HK-2 (cell line): ENCODE data around the gene NDUFA3.

Experiments used
- DNase-seq: peaks from one replicate; pipeline ENCODE4 v3.0.0-alpha.2; 2018; ENCODE audit not compliant: unreplicated experiment

NDUFA3 gene

DNA sequence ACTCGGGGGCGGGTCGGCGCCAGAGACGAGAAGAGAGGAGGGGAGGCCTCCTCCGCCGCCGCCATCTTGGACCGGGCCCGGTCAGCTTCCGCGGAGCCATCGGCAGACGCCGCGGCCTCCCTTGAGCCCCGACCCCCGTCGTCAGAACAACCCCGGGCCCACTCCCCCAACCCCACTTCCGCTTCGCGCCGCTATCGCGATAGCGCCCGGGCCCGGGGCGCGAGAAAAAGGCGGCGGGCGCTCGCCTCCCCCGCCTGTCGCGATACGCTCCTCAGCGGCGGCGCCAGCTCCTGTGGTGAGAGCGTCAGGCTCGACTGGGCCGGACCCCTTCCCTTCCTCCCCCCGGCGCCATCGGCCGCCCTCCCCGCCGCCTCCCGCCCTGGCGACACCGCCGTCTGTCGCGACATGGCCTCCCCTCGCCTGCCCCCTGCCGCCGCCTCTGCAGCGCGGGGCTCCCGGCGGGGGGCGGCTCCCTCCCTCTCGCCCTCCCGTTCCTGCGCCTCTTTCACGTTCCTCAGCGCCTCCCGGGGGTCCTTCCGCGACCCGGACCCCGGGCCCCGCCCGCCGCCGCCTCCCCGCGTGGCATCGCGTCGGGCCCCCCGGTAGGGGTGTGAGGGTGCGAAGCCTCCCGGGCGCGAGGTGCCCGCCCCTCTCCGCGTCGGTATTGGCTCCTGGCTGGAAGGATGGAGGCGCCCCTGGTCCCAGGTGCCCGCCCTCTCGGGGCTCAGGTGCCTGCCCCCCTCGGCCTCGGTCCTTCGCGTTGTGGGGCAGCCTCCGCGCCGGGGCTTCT lies 35.2 kb downstream of the NDUFA3 start, which contains the start of gene CNOT3:
Gene CNOT3 (plus strand): TSS at position 64 of the 790 bp plus-strand sequence. CDS start 5,217 bp downstream, outside the sequence.
- DNase-seq, result no peak

DNA sequence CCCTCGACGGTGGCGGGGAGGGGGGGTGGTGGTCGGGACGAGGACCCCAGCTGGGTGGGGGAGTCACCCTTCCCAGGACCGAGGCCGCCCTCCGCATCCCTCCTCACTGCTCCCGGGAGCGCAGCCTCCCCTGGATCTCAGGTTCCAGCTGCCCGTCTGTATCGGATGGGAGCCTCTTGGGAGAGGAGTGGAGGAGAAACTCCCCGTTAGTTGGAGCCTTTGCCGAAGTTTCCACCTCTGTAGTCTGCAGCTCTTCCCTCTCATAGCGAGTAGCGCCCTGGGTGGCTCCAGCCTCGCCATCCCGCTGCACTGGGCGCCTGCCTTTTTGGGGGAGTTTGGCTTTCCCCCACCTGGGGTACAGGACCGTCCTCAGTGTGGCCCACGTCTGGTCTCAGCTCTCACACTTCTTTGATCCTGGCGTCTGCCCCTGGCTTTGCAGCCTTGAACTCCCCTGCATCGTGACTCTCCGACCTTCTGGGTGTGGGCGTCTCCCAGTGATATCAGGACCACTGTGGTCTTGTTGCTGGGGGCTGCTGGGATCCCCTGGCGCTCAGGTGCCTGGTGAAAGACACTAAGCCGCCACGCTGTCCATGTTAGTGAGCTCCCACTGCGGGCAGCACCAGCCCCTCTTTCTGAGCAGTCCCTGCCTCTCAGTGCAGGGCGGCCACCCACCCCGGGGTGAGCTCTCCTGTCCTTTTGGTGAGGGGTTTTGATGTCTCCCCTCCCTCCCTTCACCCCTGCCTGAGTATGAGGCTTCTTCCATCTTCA lies 36.0 kb downstream of the NDUFA3 start:
- DNase-seq, result no peak

DNA sequence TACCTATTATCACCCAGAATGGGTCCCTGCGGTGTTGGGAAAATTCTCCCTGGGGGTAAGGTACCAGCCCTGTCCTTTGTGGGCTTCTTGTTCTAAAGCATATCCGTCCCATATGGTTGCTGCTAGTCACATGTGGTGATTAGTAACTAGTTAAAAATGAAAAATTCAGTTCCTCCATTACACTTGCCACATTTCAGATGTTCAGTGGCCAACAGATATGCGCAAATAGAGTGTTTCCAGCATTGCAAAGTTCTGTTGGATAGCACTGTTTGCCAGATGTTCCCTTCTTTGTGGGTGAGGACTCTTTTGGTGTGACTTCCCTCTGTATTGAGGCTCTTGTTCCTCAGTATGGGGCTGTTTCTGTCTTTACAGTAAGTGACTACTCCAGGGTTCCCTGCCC lies 38.7 kb downstream of the NDUFA3 start:
- DNase-seq, result no peak

DNA sequence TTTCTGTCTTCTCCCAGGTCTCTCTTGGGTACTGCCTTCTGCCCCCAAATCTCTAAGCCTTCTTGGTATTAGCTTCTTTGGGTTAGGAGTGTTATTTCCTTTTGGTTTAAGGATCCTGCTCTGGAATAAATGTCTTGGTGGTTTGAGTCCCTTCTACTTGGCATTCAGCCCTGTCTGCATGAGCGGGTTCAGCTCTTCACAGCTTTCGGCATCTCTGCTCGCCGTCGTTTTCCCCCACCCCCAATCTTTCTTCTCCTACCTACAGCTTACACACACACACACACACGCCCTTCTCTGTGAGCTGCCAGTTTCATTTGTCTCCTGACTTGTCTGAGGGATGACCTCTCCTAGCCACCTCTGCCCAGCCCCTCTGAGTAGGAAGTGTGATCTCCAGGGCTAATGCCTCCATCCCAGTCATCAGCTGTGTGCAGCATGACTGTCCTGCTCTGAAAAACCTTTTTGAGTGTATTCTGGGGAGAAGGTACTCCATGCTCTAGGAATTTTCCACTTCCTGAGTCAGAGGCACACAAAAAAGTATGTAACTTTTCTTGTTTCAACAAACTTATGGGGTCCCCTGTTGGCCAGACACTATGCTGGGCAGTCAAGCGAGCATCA lies 39.6 kb downstream of the NDUFA3 start:
- no peak for DNase-seq

DNA sequence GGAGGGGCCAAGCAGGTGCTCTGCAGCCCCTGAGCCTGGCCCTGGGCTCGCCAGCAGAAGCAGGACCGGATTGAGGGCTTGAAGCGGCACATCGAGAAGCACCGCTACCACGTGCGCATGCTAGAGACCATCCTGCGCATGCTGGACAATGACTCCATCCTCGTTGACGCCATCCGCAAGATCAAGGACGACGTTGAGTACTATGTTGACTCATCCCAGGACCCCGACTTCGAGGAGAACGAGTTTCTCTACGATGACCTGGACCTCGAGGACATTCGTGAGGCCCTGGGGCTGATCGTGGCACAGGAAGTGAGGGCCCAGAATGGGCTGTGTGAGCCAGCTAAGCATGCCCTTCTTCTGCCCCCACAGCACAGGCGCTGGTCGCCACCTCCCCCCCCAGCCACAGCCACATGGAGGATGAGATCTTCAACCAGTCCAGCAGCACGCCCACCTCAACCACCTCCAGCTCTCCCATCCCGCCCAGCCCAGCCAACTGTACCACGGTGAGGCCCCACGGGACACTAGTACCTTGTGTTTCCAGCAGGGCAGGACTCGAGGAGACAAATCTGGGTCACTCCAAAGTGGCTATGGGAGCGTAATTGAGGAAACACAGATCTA lies 43.0 kb downstream of the NDUFA3 start:
- no peak for DNase-seq

DNA sequence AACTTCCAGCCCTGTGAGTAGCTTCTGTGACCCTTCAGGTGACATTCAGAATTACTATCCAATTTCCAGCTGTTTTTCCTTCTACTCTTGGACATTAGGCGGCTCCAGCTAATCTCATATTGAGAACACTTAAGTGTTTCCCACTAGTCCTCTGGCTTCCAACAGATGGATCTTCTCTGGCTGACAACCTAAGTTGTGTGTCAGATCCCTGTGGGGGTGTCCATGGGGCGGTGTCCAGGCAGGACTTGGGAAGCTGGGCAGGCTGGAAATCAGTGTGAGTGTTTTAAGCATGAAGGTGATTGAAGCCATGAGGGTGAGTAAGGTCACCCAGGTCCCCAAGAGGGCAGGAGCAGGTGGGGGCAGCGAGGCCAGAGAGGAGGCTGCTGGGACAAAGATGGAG lies 45.0 kb downstream of the NDUFA3 start:
- no peak for DNase-seq

DNA sequence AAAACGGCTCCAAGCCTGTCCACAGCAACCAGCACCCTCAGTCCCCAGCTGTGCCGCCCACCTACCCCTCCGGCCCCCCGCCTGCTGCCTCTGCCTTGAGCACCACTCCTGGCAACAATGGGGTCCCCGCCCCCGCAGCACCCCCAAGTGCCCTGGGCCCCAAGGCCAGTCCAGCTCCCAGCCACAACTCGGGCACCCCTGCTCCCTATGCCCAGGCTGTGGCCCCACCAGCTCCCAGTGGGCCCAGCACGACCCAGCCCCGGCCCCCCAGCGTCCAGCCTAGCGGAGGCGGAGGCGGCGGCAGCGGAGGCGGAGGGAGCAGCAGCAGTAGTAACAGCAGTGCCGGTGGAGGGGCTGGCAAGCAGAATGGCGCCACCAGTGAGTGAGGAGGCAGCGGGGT lies 45.5 kb downstream of the NDUFA3 start:
- no peak for DNase-seq

DNA sequence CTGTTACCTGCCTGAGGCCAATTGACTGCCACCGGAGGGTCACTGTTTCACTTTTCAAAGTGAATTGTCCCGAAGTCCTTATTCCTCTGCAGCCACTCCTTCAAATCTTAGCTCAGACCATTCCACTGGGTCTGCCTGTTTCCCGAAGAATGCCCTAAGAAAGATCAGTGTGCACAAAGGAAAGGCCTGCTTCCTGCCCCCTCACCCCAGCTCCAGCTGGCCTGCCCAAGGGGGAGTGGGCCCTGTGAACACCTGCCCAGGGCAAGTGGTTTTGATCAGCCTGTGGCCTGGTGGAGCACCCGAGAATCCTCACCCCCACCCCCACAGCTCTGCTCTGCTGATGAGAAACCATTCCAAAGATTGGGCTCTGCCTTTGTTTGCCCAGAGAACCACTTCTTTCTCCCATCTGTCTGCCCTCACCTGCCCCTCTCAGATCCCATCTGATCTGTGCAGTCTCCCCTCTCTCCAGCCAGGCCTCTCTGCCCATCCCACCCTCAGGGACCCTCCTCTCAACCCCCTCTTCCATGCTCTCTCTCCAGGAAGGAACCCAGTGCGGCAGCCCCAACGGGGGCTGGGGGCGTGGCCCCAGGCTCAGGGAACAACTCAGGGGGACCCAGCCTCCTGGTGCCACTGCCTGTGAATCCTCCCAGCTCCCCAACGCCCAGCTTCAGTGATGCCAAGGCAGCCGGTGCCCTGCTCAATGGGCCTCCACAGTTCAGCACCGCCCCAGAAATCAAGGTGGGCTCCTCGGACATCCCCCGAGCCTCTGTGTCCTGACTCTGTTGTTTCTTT lies 46.6 kb downstream of the NDUFA3 start:
- DNase-seq, result no peak

DNA sequence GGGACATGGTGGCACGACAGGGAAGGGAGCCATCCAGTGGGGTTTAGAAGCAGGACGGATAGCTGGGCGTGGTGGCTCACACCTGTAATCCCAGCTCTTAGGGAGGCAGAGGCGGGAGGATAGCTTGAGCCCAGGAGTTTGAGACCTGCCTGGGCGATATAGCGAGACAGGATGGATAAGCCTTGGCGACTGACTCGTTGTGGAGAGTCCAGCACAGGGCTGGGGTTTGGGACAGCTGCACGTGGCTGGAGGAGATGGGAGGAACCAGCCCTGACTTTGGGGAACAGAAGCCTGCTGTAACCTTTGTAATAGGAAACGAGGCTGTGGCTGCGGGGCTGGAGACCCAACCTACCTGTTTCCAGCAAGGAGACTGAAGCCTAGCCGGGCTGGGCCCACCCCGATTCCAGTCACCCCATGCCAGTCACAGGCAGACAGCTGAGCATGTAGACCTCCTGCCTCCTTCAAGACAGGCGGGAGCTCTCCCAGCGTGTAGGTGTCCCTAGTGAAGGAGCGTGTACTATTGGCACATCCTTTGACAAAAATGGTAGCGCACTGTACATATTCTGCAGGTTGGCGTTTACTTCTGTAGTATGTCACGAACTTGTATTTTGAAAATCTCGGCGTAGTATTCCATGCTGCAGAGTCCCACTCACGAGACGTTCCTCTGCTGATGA lies 48.8 kb downstream of the NDUFA3 start:
- no peak for DNase-seq

DNA sequence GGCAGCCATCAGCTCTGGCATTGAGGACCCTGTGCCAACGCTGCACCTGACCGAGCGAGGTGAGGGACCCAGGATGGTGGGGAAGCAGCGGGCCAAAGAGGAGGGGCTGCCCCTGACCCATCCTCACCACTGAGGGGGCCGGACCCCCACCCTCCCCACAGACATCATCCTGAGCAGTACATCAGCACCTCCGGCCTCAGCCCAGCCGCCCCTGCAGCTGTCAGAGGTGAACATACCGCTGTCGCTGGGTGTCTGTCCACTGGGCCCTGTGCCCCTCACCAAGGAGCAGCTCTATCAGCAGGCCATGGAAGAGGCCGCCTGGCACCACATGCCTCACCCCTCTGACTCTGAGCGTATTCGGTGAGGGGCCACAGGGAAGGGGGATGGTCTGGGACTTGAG lies 49.6 kb downstream of the NDUFA3 start:
- DNase-seq, result no peak

DNA sequence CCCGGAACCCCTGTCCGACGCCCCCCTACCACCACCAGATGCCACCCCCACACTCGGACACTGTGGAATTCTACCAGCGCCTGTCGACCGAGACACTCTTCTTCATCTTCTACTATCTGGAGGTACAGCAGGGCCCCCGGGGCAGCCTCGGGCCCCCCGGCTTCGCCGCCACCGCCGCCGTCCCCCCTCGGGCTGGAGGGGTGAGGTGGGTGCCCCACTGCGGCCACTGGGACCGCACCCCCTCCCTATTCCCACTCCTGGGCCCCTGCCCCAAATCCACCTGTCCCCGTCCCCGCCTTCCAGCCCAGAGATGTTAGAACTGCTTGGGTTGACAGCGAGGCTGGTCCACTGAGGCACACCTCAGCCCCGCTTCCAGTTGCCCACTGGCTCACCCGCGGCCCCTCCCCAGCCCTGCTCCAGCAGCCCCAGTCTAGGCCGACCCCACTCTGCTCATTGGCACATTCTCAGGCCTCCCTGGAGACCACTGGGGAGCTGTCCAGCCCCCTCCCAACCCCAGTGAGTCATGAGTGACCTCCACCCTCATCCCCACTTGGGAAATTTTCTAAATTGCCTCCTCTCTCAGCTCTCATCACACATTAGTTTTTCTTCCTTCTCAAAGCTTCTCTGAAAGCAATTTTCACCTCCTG lies 50.3 kb downstream of the NDUFA3 start:
- DNase-seq, result no peak

DNA sequence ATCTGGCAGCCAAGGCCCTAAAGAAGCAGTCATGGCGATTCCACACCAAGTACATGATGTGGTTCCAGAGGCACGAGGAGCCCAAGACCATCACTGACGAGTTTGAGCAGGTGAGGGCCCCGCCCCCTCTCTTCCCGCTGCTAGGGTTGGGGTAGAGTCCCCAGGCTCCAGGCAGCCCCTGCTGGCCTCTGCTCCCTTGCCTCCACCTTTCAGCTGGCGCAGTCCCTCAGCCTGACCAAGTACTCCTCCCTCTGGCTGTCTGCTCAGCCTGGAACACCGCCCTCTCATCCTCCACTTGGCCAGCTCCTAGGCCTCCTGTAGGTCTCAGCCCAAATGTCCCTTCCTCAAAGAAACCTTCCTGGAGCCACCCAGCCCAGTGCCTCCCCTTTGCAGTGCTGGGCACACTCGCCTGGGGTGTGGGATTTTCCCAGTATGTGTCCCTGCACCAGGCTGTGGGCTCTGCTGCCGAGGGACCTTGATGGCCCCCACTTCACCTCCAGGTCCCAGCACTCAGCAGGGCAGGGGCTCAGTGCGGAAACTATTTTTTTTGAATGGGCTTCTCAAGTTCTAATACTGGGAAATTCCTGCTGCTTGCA lies 51.2 kb downstream of the NDUFA3 start:
- DNase-seq, result no peak

DNA sequence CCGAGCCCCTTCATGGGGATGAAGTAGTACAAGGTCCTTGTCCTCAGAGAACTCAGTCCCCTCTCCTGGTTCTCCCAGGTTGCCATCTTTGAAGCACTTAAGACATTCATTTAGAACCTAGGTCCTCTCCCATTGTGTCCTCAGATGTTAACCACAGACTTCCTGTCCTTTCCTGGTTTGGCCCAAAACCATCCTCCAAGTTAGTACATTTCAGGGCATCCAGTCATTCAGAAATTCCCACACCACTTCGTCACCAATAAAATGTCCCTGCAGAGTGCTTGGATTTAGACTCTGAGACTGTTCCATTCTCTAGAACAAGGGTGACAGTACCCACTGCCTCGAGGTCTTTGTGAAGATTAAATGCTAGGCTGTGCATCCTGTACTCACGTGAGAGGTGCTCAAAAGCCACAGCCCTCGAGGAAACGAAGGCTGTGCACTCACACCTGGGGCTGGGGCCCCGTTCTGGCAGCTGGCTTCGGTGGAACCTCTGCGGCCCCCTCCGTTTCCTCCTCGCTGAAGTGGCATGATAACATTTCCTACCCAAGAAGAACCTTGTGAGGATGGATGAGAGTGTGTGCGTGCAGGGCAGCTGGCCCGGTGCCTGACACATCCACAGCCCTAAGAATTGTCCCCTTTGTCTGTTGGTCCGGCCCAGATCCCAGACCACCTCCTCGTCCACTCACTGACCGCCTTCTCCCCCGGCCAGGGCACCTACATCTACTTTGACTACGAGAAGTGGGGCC lies 52.1 kb downstream of the NDUFA3 start:
- no peak for DNase-seq

DNA sequence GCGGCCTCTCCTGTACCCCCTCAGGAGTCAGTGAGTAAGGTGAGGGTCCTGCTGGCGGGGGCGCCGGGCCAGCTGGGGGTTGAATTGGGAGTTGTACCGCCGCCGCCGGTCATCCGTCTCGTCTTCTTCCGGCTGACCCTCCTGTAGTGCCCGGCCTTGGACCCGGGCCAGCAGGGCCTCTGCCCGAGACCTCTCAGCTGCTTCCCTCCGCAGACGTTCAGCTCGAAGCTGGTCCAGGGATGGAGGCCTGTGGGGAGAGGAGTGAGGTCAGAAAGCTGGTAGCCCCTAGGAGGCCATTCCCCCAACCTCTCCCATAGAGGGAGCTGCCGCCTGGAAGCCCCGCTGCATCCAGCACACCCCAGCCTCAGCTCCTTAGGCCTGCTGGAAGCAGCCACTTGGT lies 53.0 kb downstream of the NDUFA3 start:
- DNase-seq, result no peak

DNA sequence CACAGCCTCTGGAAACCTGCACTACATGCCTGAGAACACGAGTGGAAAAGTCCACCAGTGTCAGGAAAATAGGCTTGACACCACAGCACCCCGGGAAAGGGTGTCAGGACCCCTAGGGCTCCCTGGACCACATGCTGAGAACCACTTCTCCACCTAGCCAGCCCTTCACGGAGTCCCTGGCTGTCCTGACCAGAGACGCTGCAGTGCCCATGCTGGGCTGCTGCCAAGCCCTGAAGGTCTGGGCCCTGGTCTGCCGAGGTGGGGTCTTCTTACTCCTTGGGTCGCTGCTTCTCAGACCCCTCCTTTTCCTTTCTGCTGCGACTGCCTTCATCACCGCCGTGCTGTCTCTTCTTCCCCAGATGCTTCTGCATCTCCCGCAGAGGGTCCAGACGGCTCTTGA lies 53.8 kb downstream of the NDUFA3 start:
- no peak for DNase-seq

DNA sequence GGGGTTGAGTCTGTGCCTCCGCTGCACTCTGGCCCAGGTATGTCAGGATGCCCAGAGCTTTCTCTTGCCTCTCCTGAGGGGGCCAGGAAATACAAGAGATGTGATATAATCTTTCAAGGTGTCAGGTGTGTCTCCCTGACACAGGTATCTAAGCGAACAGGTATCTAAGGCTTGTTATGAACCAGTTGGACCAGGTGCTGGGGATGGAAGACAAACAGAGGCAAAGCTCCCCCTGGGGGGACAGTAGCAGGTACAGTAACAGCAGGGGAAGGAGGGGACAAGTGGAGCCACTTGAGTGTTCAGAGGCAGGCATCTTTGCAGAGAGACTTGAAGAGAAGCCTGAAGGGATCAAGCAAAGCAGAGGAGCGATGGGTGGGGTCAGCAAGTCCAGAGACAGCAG lies 54.3 kb downstream of the NDUFA3 start:
- DNase-seq, result no peak
